NCI-H774 (cell line): ENCODE results near the gene ABLIM1.

Source experiments
- DNase-seq: peaks from one replicate; lab custom pipeline; 2025; lab: John Stamatoyannopoulos, UW

ABLIM1 gene

GRCh38 chr10:114679552-114679951 lies 21.5 kb upstream of the ABLIM1 start:
- DNase-seq: no peak

DNA sequence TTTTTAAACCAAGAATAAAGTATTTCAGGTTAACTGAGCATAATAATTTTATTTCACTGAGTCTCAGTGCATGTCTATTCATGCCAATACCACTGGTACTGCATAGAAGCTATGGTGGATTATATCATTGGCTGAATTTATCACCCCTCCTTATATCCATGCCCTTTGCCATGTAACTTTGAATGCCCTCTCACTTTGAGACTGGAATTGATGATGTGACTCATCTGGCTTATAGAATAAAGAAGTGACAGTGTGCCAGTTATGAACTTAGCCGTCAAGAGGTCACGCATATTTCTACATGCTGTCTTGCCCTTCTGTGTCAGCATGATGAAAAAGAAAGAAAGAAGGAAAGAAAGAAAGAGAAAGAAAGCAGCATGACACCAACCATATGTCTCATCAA lies 20.7 kb upstream of the ABLIM1 start:
- DNase-seq: no peak

GRCh38 chr10:114678336-114678735 lies 20.3 kb upstream of the ABLIM1 start:
- no peak for DNase-seq

- DNase-seq: no peak
Observed at GRCh38 chr10:114674346-114674745, 16.3 kb upstream of the ABLIM1 start.

- no peak for DNase-seq
Observed at GRCh38 chr10:114669648-114670047, 11.6 kb upstream of the ABLIM1 start.

DNA sequence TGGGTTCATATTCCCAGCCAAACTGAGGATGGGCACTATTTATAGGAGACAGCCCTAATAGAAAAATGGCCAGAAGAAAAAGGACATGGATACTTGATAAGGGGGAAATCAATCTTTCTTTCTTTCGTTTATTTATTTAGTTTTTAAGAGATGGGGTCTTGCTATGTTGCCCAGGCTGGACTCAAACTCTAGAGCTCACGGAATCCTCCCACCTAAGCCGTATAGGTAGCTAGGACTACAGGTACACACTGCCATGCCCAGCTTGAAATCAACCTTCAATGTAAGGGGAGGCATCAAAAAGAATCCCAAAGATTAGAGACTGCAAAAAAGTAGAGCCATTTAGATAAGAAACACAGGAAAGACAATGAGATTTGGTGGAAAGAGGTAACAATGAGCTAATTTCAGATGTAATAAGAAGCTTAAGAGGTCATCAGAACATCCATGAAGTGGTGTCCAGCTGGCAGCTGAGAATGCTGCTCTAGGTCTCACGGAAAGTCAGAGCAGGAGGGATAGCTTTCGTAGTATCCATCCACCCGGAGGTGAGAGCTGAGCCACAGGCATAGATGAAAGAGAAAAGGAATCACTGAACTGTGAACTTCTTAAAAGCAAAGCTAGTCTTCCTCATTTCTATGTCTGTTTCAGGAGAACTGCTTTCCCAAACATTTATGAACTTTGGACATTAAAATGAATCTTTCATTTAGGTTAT lies 10.5 kb upstream of the ABLIM1 start:
- no peak for DNase-seq

DNA sequence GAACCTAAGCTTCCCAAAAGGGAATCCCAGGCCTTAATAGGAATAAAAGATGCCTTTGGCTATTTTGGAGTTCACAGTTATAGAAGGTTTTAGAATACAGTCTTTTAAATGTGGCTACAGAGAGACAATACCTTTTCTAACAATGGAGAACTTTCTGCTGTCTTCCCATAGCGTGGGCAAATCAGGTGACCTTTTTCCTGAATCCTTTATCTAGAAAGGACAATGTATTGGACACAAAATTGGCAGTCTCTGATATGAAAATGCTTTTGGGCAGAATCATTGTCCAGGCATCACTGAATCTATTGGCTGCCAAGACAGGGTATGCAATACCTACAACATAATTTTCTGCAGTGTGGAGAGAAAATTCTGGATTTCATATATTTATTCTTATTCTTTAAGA lies 7.8 kb upstream of the ABLIM1 start:
- DNase-seq: no peak

GRCh38 chr10:114665406-114665805 lies 7.3 kb upstream of the ABLIM1 start:
- no peak for DNase-seq

DNA sequence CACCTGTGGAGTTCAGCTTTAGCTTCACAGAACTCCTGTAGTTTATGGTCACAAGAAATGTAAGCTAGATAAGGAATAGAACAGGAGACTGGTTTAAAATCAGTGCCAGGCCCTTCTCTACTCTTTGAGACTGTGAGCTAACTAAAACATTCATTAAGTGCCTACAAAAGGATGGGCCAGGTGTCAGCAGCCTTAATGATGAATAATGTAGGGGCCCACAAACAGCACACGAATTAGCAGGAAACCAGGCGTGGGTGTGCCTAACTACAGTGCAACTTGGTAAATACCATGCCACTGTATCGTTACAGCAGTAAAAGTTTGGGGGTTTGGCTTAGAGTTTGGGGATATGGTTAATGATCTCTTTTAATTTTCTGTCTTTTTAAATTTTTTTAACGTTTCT lies 6.1 kb upstream of the ABLIM1 start:
- no peak for DNase-seq

GRCh38 chr10:114663626-114664025 lies 5.6 kb upstream of the ABLIM1 start:
- DNase-seq: no peak

DNA sequence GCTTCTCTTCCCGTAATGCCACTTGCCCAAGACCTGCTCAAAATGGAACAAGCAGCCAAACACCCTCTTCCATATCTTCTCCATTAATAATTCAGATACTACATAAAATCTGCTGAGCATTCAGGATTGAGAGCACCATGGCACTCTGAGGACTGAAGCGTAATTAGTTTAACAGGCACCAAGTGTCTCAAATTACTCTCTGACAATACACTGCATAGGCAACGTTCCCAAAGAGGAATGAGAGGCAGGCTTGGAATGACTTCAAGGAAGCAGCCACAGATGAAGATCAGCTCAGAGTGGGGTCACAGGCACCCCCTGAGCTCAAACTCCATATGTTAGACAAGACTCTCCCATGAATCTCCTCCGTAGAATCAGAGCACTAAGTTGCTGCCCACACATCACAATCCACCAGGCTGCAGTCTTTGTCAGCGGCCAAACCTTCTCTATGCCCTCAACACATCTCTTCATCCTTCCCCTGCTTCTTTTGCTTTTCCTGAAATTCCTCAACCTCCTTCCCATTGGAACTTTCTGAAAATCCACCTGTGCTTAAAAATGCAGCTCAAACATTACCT lies 4.7 kb upstream of the ABLIM1 start:
- DNase-seq: no peak

DNA sequence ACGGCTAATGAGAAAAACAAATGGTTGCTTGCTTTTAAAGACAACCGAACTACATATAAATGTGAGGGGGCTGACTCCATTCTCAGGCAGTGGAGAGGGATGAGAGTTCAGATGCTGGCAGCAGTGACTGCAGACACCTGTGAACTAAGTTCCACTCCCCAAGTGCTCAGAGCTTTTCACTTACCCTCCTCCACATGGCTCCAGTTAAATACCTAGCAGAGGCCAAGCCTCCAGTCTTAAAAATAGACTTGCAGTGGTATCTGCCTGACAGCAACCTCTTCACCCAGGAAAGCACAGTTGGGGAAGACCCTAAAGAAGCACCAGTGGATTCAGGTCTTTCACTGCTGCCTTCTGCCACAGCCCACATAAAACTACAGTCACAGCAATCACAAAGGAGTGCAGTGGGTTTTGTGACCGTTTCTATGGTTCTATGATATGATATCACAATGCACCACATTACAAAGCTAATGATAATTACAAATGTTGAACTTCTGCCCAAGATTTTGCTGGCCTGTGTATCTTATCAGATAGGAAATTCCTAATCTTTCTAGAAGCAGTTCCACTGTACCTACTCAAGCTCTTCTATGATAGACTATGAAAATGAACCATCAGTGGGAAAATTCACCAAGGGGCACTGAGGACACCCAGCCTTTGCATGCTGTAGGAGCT lies 3.3 kb upstream of the ABLIM1 start:
- no peak for DNase-seq

DNA sequence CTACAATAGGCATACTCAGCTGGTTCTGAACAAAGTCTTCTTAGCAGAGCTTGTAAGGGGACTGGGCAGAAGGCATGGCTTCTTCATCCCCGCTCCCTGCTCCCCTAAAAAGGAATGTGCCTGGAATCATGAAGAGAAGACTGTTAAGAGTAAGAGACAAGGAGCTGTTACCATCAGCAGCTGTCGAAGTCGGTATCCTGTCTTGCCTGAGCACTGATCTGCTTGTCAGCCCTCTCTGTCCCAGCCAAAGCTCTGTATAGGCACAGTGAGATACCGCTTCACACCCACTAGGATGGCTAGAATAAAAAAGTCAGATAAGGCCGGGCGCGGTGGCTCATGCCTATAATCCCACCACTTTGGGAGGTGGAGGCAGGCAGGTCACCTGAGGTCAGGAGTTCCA lies 2.4 kb downstream of the ABLIM1 start:
- no peak for DNase-seq

GRCh38 chr10:114654822-114655575 lies 3.1 kb downstream of the ABLIM1 start:
- DNase-seq: no peak

- DNase-seq: no peak
Observed at GRCh38 chr10:114653926-114654325, 4.1 kb downstream of the ABLIM1 start.

- DNase-seq: no peak
Observed at GRCh38 chr10:114652402-114653368, 5.4 kb downstream of the ABLIM1 start.

GRCh38 chr10:114650831-114651230 lies 7.2 kb downstream of the ABLIM1 start:
- DNase-seq: no peak

DNA sequence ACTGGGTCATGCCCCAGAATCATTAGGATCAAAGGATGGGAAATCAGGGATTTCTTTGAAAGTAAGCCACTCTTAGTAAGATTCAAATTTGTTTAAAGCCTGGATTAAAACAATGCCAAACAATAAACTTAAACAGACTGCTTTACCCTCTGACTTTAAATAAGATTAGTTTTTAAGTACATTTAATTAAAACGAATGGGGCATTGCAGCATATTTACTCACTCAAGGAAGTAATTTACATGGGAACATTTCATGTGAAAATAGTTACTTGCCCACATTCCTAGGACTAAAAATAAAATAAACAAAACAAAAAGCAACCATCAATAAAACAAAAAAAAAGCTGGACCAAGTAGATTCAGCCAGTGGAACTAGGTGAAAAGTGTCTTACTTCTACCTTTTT lies 7.8 kb downstream of the ABLIM1 start:
- DNase-seq: no peak

DNA sequence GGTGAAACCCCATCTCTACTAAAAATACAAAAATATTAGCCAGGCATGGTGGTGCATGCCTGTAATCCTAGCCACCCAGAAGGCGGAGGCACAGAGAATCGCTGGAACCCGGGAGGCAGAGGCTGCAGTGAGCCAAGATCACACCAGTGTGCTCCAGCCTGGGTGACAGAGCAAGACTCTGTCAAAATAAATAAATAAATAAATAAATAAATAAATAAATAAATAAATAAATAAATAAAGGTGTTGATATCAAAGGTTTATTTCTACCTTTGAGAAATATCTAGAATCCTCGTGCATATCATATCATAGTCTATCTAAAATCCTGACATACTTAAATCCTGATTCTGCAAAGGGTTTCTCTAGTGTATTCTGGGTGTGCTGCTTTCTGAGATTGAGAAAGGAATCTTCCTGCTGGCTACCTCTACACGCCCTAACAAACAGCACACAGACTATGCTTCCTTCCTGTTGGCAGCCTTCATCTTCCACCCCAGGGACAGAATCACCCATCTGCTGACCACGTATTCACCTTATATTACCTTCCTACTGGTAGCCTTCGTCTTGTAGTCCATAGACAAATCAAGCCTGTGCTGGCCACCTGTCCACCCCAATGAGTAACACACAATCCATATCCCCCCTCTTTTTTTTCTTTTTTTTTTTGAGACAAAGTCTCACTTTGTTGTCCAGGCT lies 8.7 kb downstream of the ABLIM1 start:
- no peak for DNase-seq

DNA sequence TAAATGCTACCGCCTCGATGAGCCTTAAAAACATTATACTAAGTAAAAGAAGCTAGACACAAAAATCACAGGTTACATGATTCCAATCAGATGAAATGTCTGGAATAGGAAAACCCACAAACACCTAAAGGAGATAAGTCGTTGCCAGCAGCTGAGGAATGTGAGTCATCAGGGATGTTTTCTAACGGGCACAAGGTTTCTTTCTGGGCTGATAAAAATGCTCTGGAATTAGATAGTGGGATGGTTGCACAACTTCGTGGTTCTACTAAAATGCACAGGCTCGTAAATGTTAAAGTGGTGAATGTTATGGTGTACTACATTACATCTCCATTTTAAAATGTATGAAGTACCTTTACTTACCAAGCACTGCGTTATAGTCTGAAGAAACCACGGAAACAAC lies 9.7 kb downstream of the ABLIM1 start:
- DNase-seq: no peak

DNA sequence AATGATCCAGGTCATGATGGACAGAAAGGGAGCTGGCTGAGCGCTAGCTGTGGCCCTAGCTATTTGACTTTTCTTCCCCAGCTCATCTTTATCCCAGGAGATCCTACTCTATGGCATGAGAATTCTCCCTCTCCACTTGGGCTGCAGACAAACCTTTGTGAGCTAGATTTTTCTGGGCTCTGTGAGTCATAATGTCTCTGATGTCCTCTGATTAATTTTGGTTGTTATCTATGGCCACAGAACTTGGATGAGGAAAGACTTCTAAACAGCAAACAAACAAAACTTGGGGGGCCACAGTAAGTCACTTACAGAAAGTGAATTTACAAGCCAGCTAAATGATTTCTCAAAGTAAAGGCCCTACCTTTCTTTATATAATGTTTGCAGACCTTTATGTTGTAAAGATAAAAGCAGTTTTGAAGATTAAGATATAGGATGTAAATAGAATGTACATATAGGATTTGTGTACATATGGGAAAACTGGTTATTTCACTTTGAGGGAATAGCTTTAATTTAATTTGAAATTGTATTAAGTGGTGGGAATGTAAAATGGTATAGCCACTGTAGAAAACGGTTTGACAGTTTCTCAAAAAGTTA lies 10.4 kb downstream of the ABLIM1 start:
- no peak for DNase-seq
